Stimulated activated CD4-positive, alpha-beta T cell treated with anti-CD3 and anti-CD28 coated beads, TNF-alpha, amount 100 ng/mL, for 24 hours (primary cell): Measurements from ENCODE around the gene NLRC5.

Experiments
- DNase-seq, 3 experiments: peaks; one replicate each; pipeline ENCODE4 v3.0.0-alpha.2; 2020; ENCODE audit warnings: low read depth in 3 of 3

Gene NLRC5

DNA sequence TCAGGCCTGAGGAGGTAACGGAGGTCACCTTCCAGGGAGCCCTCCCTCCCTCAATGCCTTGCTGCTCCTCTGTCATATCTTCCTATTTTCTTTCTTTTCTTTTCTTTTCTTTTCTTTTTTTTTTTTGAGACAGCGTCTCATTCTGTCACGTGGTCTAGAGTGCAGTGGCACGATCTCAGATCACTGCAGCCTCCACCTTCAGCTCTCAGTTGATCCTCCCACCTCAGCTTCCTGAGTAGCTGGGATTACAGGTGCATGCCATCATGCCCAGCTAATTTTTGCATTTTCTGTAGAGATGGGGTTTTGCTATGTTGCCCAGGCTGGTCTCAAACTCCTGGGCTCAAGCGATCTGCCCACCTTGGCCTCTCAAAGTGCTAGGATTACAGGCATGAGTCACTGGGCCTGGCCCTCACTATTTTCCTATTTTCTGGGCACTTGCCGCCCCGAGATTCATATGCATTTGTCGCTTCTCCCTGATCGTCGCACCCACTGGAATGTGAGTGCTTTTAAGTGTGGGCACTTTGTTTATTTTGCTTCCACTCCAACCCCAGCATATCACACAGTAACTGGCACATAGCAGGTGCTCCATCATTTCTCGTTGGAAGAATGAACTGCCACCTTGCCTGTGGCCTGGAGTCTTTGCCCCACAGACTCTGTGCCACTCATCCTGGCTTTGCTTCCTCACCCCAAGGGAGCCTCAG lies 134.8 kb downstream of the NLRC5 start:
- no peak for DNase-seq

DNA sequence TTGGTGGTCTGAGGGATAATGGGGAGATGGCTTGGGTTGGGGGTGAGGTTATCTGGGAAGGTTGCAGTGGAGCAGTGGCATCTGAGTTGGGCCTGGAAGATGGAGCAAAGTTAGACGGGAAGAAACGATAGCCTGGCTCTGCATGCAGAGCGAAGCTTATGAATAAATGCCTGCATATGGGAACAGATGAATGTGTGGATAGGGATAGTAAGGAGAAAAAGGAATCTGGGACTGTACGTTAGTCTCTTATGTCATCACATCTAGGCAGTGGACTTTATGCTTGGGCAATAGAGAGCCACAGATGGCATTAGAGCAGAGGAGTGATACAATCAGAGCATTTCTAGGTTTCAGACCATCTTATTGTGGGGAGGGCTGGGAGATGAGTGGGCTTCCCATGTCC lies 136.0 kb downstream of the NLRC5 start:
- DNase-seq: no peak

DNA sequence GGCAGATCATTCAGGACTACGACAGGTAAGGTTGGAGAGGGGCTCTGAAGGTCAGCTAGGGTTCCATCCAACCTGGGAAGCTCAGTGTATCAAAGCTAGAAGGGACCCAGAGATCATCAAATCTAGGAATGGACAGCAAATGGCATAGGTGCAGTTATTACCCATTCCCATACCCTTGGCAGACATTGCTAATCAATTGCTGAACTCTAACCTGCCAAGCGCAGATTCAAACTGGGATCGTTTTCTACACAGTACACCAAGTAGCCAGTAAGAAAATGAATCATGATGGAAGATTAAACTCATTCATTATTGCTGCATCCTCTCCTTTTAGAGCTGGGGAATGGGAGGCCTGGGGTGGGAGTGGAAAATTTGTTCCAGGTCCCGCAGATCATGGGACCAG lies 136.6 kb downstream of the NLRC5 start:
- DNase-seq: no peak

DNA sequence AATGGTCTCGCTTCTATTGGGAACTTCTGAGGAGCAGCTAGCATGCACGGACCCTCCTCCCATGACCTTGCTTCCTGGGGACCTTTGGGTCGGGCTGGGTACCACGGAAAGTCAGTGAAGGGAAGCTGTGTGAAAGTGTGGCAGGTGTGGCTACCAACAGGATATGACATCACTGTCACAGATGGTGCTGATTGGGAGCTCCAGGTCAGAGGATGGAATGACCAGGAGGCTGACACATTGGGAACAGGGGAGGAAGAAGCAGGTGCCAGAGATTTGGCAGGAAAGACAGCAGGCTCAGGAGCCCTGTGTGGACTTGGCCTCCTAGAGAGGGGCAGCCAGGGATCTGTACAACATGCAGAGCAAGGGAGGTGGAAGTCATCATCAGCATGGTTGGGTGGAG lies 137.1 kb downstream of the NLRC5 start:
- DNase-seq: no peak

DNA sequence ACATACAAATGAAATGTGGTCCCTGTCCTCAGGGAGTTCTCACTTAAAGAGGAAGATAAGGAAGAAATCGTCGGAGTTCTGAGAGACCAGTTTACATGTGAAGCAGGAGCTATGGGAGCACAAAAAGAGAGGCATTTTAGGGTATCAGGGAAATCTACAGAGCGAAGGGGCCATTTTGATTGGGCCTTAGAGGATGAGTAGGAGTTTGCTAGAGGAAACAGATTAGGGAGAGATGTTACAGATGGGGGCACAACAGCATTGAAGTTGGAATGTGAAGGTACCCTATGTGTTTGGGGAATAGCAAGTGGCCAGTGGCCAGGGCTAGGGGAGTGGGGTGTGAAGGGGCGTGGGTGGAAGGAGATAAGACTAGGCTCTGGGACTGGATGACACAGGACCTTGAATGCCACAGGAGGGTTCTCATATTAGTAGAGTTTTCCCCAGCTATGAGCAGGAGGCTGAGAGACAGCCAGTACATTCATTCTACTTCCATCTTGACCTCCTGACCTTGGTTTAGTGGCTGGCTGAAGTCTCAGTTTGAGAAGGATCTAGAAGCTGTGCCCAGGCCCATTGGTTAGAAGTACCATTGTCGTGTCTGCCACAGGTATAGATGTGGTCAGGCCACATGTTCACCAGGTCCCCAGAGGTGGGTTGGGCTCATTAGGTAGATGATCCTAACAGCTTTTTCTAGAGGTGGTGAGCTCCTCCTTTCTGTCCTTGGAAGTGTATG lies 137.8 kb downstream of the NLRC5 start:
- no peak for DNase-seq

DNA sequence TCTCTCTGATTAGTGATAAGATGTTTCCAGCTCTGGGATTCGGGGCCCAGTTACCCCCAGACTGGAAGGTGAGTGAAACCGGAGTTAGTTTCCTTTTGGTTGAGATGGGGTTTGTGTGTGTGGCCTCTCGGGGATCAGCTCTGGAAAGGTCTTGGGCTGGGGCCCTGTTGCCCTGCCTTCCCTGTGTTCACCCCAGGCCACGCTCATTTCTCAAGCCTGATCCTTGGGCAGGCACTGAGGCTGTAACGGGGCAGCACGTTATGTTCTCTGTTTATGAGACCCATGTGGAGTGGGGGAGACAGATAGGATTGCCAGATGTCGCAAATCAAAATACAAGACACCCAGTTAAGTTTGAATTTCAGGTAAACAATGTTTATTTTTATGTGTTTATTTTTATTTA lies 138.5 kb downstream of the NLRC5 start:
- no peak for DNase-seq

DNA sequence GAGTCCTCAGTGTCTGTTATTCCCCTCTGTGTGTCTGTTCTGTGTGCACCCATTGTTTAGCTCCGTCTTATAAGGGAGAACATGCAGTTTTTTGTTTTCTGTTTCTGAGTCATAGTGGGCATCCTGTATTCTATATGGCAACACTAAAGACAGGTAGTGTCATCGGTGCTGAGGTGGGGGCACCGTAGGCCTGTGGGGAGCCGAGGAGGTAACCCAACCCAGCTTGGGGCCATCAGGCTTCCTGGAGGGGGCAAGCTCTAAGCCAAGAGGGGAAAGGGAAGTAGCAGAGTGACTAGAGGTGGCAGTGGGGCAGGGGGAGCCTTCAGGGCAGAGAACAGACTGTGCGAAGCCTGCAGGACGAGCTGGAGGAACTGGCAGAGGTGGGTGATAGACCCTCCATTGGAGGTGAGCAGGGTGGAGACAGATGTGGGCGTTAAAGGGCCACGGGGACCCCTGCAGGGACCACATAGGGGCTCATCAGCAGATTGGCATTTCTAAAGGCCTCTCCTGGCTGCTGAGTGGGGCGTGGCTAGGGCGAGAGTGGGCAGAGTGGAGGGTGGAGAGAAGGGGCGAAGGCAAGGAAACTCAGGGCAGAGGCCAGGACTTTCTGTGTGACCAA lies 139.5 kb downstream of the NLRC5 start:
- DNase-seq: no peak

DNA sequence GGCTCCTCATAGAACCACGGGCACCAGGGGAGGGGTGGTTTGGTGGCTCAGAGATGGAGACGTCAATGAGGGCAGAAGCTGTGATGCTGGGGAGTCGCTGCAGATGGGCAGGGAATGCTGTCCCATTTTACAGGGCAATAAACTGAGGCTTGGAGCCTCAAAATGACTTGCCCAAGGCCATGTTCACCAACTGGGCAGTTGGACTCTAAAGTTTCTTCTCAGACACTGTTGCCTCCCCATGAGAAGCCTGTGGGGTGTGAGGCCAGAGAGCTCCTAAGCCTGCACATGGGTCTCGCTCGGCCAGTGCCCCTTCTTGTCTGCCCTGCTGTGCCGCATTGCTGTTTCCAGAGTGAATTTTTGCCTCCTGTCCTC lies 141.6 kb downstream of the NLRC5 start:
- no peak for DNase-seq

DNA sequence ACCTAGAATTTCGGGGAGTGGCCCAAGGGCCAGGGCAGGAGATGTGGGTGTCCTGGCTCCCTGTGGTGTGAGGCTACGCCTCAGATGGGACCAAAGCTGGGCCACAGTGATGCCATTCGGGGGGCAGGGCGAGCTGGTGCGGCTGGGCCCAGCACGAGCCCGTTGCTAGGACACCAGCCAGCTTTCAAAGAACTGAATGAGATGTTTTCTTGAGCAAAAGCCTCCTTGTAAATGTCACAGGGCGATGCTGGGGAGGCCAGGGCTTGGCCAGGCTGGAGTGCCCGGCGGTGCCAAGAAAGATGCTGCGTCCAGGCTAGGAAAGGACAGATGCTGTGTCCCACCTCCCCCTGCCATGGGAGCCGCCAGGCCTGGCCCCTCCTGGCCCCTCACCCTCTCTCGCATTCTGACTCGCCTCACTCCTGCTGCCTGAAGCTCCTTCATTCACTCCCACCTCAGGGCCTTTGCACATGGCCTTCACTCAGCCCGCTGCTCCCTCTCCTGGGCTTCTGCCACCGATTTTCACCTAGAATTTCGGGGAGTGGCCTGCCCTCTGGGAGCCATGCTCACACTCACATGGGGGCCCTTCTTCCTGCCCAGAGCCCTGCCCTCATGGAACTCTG lies 142.1 kb downstream of the NLRC5 start:
- no peak for DNase-seq

DNA sequence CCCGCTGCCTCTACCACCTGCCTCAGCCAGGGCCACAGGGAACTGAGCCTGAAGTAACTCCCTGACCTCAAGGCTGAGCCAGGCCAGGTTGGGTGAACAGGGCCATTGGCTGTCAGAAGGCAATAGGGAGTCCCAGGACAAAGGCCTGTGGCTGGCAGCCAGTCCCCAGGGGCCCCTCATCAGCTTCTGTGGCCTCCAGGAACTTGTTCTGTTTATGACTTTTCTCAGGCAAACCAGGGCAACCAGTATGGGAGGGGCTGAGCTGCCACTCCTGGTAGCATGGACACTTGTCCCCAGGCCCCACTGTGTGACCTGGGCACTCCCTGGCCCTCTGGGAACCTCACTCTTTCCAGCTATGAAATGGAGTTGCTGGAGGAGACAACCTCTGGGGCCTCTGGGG lies 143.1 kb downstream of the NLRC5 start:
- DNase-seq: no peak

DNA sequence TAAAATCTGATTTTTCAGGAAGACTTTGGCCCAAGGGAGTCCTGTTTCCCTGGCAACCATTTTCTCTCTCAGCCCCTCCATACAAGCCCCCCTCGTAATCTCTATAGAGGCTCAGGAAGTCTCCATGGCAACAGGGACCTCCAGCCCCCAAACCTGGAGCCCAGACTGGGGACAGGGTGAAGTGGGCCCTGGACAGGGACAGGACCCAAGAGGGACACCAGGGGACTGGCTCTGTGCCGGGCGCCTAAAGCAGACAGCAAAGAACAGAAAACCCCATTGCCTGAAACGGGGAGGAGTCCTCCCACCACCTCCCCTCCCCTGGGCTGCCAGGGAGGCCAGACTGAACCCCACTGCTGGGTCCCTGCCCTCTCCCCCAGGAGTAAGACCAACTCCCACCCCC lies 143.7 kb downstream of the NLRC5 start:
- no peak for DNase-seq
